BJ (cell line): Measurements from ENCODE around the gene PRKCA. TPM values are rescaled to one million over a fixed set of nuclear protein-coding genes. Genes with fewer than 3 reads are reported as not detected.

Experiments used
- CTCF ChIA-PET: fragments of 350-600 bp; formaldehyde crosslinking; extraction: SDS; loops from one replicate; lab custom pipeline; 2021; ENCODE audit warnings: antibody characterized with exemption, inconsistent platforms; lab: Yijun Ruan, JAX
- POLR2A ChIA-PET: fragments of 300-600 bp; sonication (Branson Sonifier 250); formaldehyde crosslinking; extraction: SDS; loops from one replicate; lab custom pipeline; 2021; ENCODE audit warnings: antibody characterized with exemption; lab: Charles Lee
- DNase-seq: peaks from one replicate; pipeline ENCODE4 v3.0.0-alpha.2; 2011; ENCODE audit warnings: low read depth
- H3K27me3 ChIP-seq: 2 replicates; pipeline ENCODE4 v1.6.0; 2011; ENCODE audit warnings: low read length; ENCODE audit not compliant: control insufficient read depth, insufficient read depth
- H3K36me3 ChIP-seq: 2 replicates; pipeline ENCODE4 v1.5.1; 2011; ENCODE audit warnings: low read length; ENCODE audit not compliant: control insufficient read depth, insufficient read depth
- H3K4me3 ChIP-seq: 2 replicates; pipeline ENCODE4 v1.5.1; 2011; ENCODE audit warnings: low read depth, mild to moderate bottlenecking, control low read depth, low read length
- CTCF ChIP-seq: IDR thresholded peaks from 2 replicates; pipeline ENCODE4 v1.5.1; 2011; ENCODE audit warnings: low read depth, mild to moderate bottlenecking, control low read depth, inconsistent platforms, low read length, moderate library complexity; ENCODE audit not compliant: insufficient read depth
- polyA plus RNA-seq: library from polyadenylated mRNA; depleted of rRNA; stranded (reverse); fragments of >200 nt; gene quantifications from 2 replicates; pipeline ENCODE4 v1.2.3, GENCODE V29; 2011

PRKCA gene
- polyA plus RNA-seq, 1 experiment = 38.7 TPM

- H3K4me3 ChIP-seq = no peak overlapping the region
- ChIA-PET POLR2A (no interaction called here), CTCF (no interaction called here)
- no peaks in the 10 kb centered on the region; the same call in 1 of the 2 replicates for H3K36me3 ChIP-seq
- DNase-seq = no peak
- no peak for TF ChIP-seq CTCF
- H3K27me3 ChIP-seq = no peaks in the 10 kb centered on the region
Observed at GRCh38 chr17:66610361-66611133, 308.1 kb downstream of the PRKCA start.

GRCh38 chr17:66611397-66611796, 309.0 kb downstream of the PRKCA start:
- TF ChIP-seq CTCF = no peak
- Histone ChIP-seq H3K36me3 (no peaks in the 10 kb centered on the region; the same call in 1 of the 2 replicates), H3K4me3 (no peak overlapping the region), H3K27me3 (no peaks in the 10 kb centered on the region)
- ChIA-PET POLR2A (no interaction called here), CTCF (no interaction called here)
- no peak for DNase-seq

- no peak for TF ChIP-seq CTCF
- Histone ChIP-seq H3K4me3 (no peak overlapping the region), H3K36me3 (no peaks in the 10 kb centered on the region; the same call in 1 of the 2 replicates), H3K27me3 (no peaks in the 10 kb centered on the region)
- ChIA-PET CTCF (no interaction called here), POLR2A (no interaction called here)
- DNase-seq = no peak
Observed at GRCh38 chr17:66612993-66613392, 310.6 kb downstream of the PRKCA start.

GRCh38 chr17:66614469-66614868, 312.1 kb downstream of the PRKCA start:
- H3K36me3 ChIP-seq = no peaks in the 10 kb centered on the region; the same call in 1 of the 2 replicates
- CTCF ChIA-PET = interaction anchor here (0.5 to 1.2 kb wide), 3 partner anchors 46 to 374 kb away, joined by 3 read pairs; no protein-coding TSS in a partner anchor
- POLR2A ChIA-PET = no interaction called here
- TF ChIP-seq CTCF = no peak
- no peak for DNase-seq
- no peak overlapping the region for H3K4me3 ChIP-seq
- H3K27me3 ChIP-seq = no peaks in the 10 kb centered on the region

GRCh38 chr17:66619206-66619605, 316.8 kb downstream of the PRKCA start:
- Histone ChIP-seq H3K36me3 (no peaks in the 10 kb centered on the region), H3K4me3 (no peak overlapping the region), H3K27me3 (no peaks in the 10 kb centered on the region)
- no peak for DNase-seq
- no peak for TF ChIP-seq CTCF
- ChIA-PET POLR2A (no interaction called here), CTCF (interaction anchor here (0.8 to 1.0 kb wide), 2 partner anchors 15 to 52 kb away, joined by 3 read pairs; no protein-coding TSS in a partner anchor)
